HepG2 (cell line): ENCODE results near the gene PRPSAP1. TPM values are rescaled to one million over a fixed set of nuclear protein-coding genes. Genes with fewer than 3 reads are reported as not detected.

Experiments used
- HOXA5 ChIP-seq: sonication (generic); formaldehyde crosslinking; IDR thresholded peaks from 2 replicates; pipeline ENCODE4 v1.4.0; 2020; ENCODE audit warnings: missing genetic modification reagents
- MEIS1 ChIP-seq: sonication (generic); formaldehyde crosslinking; IDR thresholded peaks from 2 replicates; pipeline ENCODE4 v1.9.0; 2021; ENCODE audit warnings: mild to moderate bottlenecking, missing genetic modification reagents, moderate library complexity, borderline replicate concordance
- SYNCRIP ChIP-seq: fragments of 200-400 bp; formaldehyde crosslinking; IDR thresholded peaks from 2 replicates; pipeline ENCODE4 v1.6.1; 2018; ENCODE audit warnings: mild to moderate bottlenecking, low read depth, low read length; ENCODE audit not compliant: insufficient read depth
- TOE1 ChIP-seq: sonication (generic); formaldehyde crosslinking; IDR thresholded peaks from 2 replicates; pipeline ENCODE4 v1.4.0; 2020; ENCODE audit warnings: mild to moderate bottlenecking, missing genetic modification reagents
- ZBTB1 ChIP-seq: sonication (generic); formaldehyde crosslinking; IDR thresholded peaks from 2 replicates; pipeline ENCODE4 v1.4.0; 2020; ENCODE audit warnings: missing genetic modification reagents, borderline replicate concordance
- ZC3H13 ChIP-seq: sonication (generic); formaldehyde crosslinking; IDR thresholded peaks from 2 replicates; pipeline ENCODE4 v1.8.1; 2023; ENCODE audit warnings: mild to moderate bottlenecking, missing genetic modification reagents, moderate library complexity
- ZFP36L1 ChIP-seq: sonication (generic); formaldehyde crosslinking; IDR thresholded peaks from 2 replicates; pipeline ENCODE4 v1.8.0; 2022; ENCODE audit warnings: mild to moderate bottlenecking, missing genetic modification reagents, moderate library complexity
- ZFP36L2 ChIP-seq: sonication (generic); formaldehyde crosslinking; IDR thresholded peaks from 2 replicates; pipeline ENCODE4 v1.4.0; 2020; ENCODE audit warnings: missing genetic modification reagents
- ZNF138 ChIP-seq: sonication (generic); formaldehyde crosslinking; IDR thresholded peaks from 2 replicates; pipeline ENCODE4 v1.5.0; 2020; ENCODE audit warnings: mild to moderate bottlenecking, low read depth, missing genetic modification reagents
- ZNF777 ChIP-seq: sonication (generic); formaldehyde crosslinking; IDR thresholded peaks from 2 replicates; pipeline ENCODE4 v1.4.0; 2020; ENCODE audit warnings: missing genetic modification reagents
- polyA plus RNA-seq, 8 experiments: library from polyadenylated mRNA; depleted of rRNA in 3 of 8; stranded (reverse) in 7 of 8; unstranded in 1 of 8; fragments of >200 nt; fragmentation: Illumina TruSeq in 4 of 8; extraction: Trizol in 4 of 8; gene quantifications; 2 replicates each; pipeline versions ENCODE4 v1.2.1 to v1.2.3, GENCODE V29; 2011 to 2016; ENCODE audit warnings: low read depth in 4 of 8, missing spikeins in 1 of 8, mixed read lengths in 1 of 8; ENCODE audit not compliant: insufficient read depth in 1 of 8
- total RNA-seq, 5 experiments: library from RNA; depleted of rRNA; stranded (reverse); fragments of >200 nt; fragmentation: Illumina TruSeq; extraction: Trizol; gene quantifications; 2 replicates each; pipeline ENCODE4 v1.2.3, GENCODE V29; 2016; ENCODE audit warnings: low read depth in 1 of 5
- TF ChIP-seq, protein P1 (sequence below): sonication (generic); formaldehyde crosslinking; IDR thresholded peaks from 2 replicates; pipeline ENCODE4 v1.5.1; 2020; ENCODE audit warnings: mild to moderate bottlenecking, missing genetic modification reagents
- TF ChIP-seq, protein P2 (sequence below): sonication (generic); formaldehyde crosslinking; IDR thresholded peaks from 2 replicates; pipeline ENCODE4 v1.5.0; 2020; ENCODE audit warnings: missing genetic modification reagents, mild to moderate bottlenecking, borderline replicate concordance
- TF ChIP-seq, protein P3 (sequence below): sonication (generic); formaldehyde crosslinking; IDR thresholded peaks from 2 replicates; pipeline ENCODE4 v1.4.0; 2020; ENCODE audit warnings: low read depth, missing genetic modification reagents
- TF ChIP-seq, protein P4 (sequence below): sonication (generic); formaldehyde crosslinking; IDR thresholded peaks from 2 replicates; pipeline ENCODE4 v1.4.0; 2020; ENCODE audit warnings: missing genetic modification reagents
- TF ChIP-seq, protein P5 (sequence below): sonication (generic); formaldehyde crosslinking; IDR thresholded peaks from 2 replicates; pipeline ENCODE4 v1.4.0; 2020; ENCODE audit warnings: missing genetic modification reagents
- TF ChIP-seq, protein P6 (sequence below): sonication (generic); formaldehyde crosslinking; IDR thresholded peaks from 2 replicates; pipeline ENCODE4 v1.5.0; 2020; ENCODE audit warnings: missing genetic modification reagents

The PRPSAP1 gene
- total and polyA plus RNA-seq, 2 of the 13 experiments (the other 11 are each of a cell fraction or from before 2014, with no cell fraction given), result 91.1 to 314 TPM

DNA sequence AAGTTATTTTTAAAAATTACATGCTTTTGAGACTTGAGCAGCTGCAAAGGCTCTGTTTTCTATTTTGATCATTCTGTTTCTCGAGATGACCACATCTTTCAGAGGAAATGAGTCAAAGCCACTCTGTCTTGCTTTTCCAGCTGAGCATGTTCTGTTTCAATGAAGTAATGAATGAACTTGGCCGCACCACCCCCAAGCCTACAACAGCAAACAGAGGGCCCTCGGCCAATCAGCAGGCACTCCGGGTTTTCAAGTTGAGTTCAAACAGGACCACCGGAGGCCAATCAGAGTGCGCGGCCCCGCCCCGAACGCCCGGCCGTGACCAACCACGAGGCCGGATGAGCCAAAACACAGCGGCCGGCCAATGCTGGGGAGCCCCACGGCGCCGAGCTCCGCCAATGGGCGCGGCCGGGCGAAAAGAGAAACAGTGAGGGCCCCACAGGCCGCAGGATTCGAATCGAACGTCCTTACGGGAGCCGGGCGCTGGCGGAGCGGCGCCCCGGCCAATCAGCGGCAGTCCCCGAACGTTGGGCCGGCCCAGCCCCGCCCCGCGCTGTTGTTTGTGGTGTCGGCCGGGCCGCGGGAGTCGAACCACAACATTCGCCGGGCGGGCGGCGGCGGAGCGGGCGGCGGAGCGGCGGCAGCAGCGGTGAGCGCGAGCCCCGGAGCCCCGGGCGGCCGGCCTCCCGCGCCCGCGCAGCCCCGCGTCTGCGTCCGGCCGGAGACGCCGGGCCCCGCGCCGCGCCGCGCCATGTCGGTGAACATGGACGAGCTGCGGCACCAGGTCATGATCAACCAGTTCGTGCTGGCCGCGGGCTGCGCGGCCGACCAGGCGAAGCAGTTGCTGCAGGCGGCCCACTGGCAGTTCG lies 88.7 kb downstream of the PRPSAP1 start, which contains the start of gene UBALD2 (continued):
- TF ChIP-seq, protein P1, sequence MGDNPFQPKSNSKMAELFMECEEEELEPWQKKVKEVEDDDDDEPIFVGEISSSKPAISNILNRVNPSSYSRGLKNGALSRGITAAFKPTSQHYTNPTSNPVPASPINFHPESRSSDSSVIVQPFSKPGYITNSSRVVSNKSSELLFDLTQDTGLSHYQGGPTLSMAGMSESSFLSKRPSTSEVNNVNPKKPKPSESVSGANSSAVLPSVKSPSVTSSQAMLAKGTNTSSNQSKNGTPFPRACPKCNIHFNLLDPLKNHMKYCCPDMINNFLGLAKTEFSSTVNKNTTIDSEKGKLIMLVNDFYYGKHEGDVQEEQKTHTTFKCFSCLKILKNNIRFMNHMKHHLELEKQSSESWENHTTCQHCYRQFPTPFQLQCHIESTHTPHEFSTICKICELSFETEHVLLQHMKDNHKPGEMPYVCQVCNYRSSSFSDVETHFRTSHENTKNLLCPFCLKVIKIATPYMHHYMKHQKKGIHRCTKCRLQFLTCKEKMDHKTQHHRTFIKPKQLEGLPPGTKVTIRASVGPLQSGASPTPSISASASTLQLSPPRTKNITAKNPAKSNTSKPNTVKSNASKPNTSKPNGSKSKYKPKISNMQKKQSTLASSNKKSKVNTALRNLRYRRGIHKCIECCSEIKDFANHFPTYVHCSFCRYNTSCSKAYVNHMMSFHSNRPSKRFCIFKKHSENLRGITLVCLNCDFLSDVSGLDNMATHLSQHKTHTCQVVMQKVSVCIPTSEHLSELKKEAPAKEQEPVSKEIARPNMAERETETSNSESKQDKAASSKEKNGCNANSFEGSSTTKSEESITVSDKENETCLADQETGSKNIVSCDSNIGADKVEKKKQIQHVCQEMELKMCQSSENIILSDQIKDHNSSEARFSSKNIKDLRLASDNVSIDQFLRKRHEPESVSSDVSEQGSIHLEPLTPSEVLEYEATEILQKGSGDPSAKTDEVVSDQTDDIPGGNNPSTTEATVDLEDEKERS (CRISPR knock-in tag), result no peak
- TF ChIP-seq MEIS1 (CRISPR knock-in tag) (no peak), ZNF138 (CRISPR knock-in tag) (no peak), HOXA5 (CRISPR knock-in tag) (peak; percentile 86; the same call in 1 of the 2 replicates), TOE1 (no peak), ZC3H13 (CRISPR knock-in tag) (peak; percentile 75), SYNCRIP (no peak), ZFP36L2 (no peak), ZFP36L1 (peak; percentile 81; the same call in 1 of the 2 replicates), ZBTB1 (CRISPR knock-in tag) (no peak), ZNF777 (no peak)
- TF ChIP-seq, protein P2, sequence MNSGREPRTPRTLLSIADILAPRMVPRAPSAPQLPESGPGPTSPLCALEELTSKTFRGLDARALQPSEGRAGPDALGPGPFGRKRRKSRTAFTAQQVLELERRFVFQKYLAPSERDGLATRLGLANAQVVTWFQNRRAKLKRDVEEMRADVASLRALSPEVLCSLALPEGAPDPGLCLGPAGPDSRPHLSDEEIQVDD (CRISPR knock-in tag), result no peak
- TF ChIP-seq, protein P3, sequence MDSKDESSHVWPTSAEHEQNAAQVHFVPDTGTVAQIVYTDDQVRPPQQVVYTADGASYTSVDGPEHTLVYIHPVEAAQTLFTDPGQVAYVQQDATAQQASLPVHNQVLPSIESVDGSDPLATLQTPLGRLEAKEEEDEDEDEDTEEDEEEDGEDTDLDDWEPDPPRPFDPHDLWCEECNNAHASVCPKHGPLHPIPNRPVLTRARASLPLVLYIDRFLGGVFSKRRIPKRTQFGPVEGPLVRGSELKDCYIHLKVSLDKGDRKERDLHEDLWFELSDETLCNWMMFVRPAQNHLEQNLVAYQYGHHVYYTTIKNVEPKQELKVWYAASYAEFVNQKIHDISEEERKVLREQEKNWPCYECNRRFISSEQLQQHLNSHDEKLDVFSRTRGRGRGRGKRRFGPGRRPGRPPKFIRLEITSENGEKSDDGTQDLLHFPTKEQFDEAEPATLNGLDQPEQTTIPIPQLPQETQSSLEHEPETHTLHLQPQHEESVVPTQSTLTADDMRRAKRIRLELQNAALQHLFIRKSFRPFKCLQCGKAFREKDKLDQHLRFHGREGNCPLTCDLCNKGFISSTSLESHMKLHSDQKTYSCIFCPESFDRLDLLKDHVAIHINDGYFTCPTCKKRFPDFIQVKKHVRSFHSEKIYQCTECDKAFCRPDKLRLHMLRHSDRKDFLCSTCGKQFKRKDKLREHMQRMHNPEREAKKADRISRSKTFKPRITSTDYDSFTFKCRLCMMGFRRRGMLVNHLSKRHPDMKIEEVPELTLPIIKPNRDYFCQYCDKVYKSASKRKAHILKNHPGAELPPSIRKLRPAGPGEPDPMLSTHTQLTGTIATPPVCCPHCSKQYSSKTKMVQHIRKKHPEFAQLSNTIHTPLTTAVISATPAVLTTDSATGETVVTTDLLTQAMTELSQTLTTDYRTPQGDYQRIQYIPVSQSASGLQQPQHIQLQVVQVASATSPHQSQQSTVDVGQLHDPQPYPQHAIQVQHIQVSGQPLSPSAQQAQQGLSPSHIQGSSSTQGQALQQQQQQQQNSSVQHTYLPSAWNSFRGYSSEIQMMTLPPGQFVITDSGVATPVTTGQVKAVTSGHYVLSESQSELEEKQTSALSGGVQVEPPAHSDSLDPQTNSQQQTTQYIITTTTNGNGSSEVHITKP (CRISPR knock-in tag), result 0 out of 2 replicates have a peak, but pooled peaks have one; percentile 17
- TF ChIP-seq, protein P4, sequence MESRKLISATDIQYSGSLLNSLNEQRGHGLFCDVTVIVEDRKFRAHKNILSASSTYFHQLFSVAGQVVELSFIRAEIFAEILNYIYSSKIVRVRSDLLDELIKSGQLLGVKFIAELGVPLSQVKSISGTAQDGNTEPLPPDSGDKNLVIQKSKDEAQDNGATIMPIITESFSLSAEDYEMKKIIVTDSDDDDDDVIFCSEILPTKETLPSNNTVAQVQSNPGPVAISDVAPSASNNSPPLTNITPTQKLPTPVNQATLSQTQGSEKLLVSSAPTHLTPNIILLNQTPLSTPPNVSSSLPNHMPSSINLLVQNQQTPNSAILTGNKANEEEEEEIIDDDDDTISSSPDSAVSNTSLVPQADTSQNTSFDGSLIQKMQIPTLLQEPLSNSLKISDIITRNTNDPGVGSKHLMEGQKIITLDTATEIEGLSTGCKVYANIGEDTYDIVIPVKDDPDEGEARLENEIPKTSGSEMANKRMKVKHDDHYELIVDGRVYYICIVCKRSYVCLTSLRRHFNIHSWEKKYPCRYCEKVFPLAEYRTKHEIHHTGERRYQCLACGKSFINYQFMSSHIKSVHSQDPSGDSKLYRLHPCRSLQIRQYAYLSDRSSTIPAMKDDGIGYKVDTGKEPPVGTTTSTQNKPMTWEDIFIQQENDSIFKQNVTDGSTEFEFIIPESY (CRISPR knock-in tag), result no peak
- TF ChIP-seq, protein P5, sequence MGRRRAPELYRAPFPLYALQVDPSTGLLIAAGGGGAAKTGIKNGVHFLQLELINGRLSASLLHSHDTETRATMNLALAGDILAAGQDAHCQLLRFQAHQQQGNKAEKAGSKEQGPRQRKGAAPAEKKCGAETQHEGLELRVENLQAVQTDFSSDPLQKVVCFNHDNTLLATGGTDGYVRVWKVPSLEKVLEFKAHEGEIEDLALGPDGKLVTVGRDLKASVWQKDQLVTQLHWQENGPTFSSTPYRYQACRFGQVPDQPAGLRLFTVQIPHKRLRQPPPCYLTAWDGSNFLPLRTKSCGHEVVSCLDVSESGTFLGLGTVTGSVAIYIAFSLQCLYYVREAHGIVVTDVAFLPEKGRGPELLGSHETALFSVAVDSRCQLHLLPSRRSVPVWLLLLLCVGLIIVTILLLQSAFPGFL (CRISPR knock-in tag), result no peak
- TF ChIP-seq, protein P6, sequence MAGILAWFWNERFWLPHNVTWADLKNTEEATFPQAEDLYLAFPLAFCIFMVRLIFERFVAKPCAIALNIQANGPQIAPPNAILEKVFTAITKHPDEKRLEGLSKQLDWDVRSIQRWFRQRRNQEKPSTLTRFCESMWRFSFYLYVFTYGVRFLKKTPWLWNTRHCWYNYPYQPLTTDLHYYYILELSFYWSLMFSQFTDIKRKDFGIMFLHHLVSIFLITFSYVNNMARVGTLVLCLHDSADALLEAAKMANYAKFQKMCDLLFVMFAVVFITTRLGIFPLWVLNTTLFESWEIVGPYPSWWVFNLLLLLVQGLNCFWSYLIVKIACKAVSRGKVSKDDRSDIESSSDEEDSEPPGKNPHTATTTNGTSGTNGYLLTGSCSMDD (CRISPR knock-in tag), result no peak
